ENCODE measurements around the gene AGBL4.

AGBL4 gene

DNA sequence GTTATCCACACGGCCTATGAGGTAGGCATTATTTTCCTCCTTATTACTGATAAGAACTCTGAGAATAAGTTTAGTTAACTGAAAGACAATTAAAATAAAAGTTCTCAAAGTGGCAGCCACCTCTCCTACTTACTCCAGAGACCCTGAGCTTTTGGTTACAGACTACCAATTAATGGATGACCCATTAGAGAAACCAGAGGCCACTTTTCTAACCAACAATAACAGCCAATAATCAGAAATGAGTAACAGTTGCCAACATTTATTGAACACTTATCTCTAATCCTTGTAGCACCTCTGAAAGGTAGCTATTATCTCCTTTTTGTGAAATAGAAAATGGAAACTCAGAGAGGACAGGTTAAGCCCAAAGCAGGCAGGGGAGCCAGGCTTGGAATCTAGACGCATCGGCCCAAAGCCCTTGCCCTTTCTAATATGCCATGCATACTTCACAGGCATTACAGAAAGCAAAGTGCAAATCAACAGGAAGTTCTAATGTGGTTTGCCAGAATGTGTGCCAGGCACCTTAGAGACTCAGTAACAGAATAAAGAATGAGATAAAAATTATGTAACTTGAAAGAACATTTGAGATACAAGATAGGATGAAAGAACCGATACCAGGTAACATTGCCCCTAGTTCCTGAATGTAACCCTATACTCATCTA is 1297.1 kb downstream of the AGBL4 start:
- TF ChIP-seq, protein P1, sequence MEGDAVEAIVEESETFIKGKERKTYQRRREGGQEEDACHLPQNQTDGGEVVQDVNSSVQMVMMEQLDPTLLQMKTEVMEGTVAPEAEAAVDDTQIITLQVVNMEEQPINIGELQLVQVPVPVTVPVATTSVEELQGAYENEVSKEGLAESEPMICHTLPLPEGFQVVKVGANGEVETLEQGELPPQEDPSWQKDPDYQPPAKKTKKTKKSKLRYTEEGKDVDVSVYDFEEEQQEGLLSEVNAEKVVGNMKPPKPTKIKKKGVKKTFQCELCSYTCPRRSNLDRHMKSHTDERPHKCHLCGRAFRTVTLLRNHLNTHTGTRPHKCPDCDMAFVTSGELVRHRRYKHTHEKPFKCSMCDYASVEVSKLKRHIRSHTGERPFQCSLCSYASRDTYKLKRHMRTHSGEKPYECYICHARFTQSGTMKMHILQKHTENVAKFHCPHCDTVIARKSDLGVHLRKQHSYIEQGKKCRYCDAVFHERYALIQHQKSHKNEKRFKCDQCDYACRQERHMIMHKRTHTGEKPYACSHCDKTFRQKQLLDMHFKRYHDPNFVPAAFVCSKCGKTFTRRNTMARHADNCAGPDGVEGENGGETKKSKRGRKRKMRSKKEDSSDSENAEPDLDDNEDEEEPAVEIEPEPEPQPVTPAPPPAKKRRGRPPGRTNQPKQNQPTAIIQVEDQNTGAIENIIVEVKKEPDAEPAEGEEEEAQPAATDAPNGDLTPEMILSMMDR (conservative IDR thresholded peaks at IDR 0.05; ENCODE audit: low read length) = no peak
- no peak overlapping the region for H3K4me3 ChIP-seq (ENCODE audit: low read length)
- no peak for DNase-seq (ENCODE audit: low read depth)

DNA sequence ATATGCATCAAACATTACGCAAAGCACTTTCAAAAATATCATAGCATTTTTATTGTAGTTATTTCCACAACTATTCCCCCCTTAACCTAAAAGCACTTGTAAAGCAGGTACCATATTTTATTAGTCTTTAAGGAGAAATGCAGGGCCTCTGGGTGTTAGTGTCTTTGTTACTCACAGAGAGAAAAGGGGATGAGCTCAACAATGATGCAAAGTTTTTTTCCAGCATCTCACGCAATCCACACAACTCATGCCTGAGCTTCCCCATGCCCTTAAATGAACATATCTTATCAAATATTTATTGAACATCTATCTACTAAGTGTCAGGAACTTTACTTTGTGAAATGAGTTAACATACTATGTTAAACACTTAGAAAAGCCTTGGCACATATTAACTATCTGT is 1297.6 kb downstream of the AGBL4 start:
- TF ChIP-seq, protein P1 (conservative IDR thresholded peaks at IDR 0.05; ENCODE audit: low read length) = no peak
- DNase-seq (ENCODE audit: low read depth) = no peak
- H3K4me3 ChIP-seq (ENCODE audit: low read length) = no peak overlapping the region

DNA sequence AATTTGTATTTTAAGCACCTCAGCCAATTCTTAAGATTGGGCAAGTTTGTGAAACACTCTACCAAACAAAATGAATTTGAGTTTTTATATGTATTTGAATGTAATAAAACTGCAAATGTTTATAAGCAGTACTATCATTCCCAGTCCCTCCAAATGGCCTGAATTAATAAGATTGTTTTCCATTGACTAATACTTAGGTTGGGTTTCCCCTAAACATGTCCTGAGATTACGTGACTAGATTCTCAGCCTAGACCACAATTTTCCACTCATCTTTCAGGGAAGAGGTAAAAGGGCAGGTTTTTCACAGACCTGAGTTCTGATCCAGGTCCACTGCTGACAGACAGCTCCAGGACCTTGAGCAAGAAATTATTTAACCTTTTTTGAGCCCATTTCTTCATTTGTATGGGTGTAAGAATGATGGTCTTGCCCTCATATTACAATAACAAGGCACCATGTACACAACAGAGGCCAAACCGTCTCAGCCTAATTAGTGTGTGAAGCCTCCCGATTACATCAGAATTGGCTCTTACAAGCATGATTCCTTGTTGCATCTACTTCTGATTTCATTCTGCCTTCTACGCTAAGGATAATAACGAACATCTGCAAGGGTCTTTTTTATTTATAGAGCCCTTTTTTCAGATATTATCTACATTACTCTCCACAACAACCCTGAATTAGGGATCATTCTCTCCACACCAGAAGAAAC is 1298.3 kb downstream of the AGBL4 start:
- TF ChIP-seq, protein P1 (conservative IDR thresholded peaks at IDR 0.05; ENCODE audit: low read length) = no peak
- peak; percentile 11 for DNase-seq (ENCODE audit: low read depth)
- H3K4me3 ChIP-seq (ENCODE audit: low read length) = no peak overlapping the region

DNA sequence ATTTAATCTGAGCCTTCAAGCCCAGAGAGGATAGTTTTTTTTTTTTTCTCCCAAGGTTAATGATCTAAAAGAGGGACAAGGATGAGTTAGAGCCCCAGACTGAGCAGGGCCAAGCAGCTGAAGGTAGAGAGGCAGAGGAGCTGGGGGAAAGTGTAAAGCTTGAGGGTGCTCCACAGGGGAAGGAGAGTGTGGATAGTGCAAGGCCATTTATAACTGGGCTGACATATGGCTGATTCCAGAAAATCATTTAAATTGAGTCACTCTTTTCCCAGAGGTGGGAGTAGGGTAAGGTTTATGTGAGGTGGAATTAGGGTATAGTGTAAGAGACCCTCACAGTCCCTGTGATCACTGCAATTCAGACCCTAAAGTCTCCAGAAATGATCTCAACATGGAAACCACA is 1302.8 kb downstream of the AGBL4 start:
- no peak for DNase-seq (ENCODE audit: low read depth)
- no peak overlapping the region for H3K4me3 ChIP-seq (ENCODE audit: low read length)
- TF ChIP-seq, protein P1 (conservative IDR thresholded peaks at IDR 0.05; ENCODE audit: low read length) = no peak

DNA sequence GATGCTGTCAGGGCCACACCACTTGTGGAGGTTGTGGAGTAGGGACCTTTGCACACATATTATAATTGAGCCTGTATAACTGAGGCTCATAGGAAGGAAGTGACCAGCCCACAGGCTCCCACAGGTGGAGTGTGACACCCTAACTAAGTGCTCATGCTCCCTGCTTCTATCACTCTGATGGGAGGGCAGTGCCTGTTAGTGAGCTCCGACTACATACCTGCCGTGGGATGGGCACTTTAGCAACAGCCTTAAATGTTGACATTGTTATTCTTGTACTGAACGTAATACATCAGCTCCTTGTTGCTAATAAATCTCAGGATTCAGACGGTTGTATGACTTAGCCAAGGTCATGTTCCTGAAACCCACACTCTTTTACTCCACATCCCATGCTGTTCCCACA is 1305.0 kb downstream of the AGBL4 start:
- DNase-seq (ENCODE audit: low read depth) = no peak
- TF ChIP-seq, protein P1 (conservative IDR thresholded peaks at IDR 0.05; ENCODE audit: low read length) = no peak
- no peak overlapping the region for H3K4me3 ChIP-seq (ENCODE audit: low read length)

DNA sequence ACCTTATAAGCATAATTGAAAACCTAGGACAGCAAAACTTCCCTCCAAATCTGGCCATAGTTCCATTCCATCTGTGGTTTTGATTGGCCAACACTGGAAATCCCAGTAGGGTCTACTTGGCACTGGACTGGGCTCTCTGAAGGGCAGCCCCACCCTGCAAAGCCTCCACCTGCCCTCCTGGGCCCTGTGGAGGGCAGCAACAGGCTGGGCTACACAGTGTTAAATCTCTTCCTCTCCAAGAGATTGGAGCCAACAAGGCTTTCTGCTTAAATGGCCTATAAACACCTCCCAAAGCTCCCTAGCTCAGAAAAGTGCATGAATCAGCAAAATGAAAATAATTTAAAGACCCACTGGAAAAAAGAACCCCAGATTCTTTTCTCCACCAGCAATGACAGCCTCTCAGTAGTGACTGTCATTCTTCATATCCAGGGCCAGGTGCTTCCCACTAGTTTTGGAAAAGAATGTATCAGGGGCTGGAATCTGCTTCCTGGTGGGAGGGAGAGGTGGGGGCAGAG is 1305.6 kb downstream of the AGBL4 start:
- no peak for DNase-seq (ENCODE audit: low read depth)
- TF ChIP-seq, protein P1 (conservative IDR thresholded peaks at IDR 0.05; ENCODE audit: low read length) = no peak
- H3K4me3 ChIP-seq (ENCODE audit: low read length) = no peak overlapping the region

DNA sequence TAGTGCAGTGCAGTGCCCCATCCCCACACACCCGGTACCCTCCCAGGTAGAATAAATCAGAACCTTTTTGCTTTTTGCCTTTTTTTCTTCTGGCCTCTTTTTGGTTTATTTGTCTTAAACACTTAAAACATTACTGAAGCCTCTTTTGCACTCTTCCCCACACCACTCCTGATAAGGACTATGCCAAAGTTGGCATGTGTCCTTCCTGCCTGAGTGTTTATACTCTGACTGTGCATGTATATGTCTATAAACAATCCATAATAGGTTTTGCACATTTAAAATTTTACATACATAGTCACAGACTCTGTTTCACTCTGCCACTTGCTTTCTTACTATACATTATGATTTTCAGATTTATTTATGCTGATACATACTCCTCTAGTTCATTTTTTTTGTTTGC is 1306.7 kb downstream of the AGBL4 start:
- no peak overlapping the region for H3K4me3 ChIP-seq (ENCODE audit: low read length)
- DNase-seq (ENCODE audit: low read depth) = no peak
- TF ChIP-seq, protein P1 (conservative IDR thresholded peaks at IDR 0.05; ENCODE audit: low read length) = no peak
